H1 (cell line): ENCODE results near the gene ZCCHC17.

Source experiments
- CHD2 ChIP-seq: IDR thresholded peaks from 2 replicates; pipeline ENCODE4 v1.6.1; 2012; ENCODE audit warnings: low read length, improper control_type of control experiment
- CTCF ChIP-seq, 3 experiments: IDR thresholded peaks; 1 replicate in 2 of 3; 2 replicates in 1 of 3; pipeline versions ENCODE4 v1.5.1 to v1.6.1; 2011; ENCODE audit warnings: low read length in 3 of 3, mild to moderate bottlenecking in 3 of 3, inconsistent platforms in 2 of 3, low read depth in 1 of 3, moderate library complexity in 1 of 3; ENCODE audit not compliant: insufficient read depth in 1 of 3; ENCODE audit errors: control extremely low read depth in 1 of 3
- GABPA ChIP-seq: IDR thresholded peaks from 2 replicates; pipeline ENCODE4 v1.6.1; 2011; ENCODE audit warnings: mild to moderate bottlenecking, low read length, moderate library complexity, borderline replicate concordance; ENCODE audit not compliant: insufficient read depth
- MAFK ChIP-seq: IDR thresholded peaks from 2 replicates; pipeline ENCODE4 v1.6.1; 2012; ENCODE audit warnings: low read depth, mild to moderate bottlenecking, improper control_type of control experiment, low read length
- MAX ChIP-seq: IDR thresholded peaks from 2 replicates; pipeline ENCODE4 v1.6.1; 2012; ENCODE audit warnings: inconsistent platforms
- POLR2A ChIP-seq, 2 experiments: IDR thresholded peaks; 1 replicate in 1 of 2; 2 replicates in 1 of 2; pipeline ENCODE4 v1.6.1; 2011; ENCODE audit warnings: low read depth in 2 of 2, low read length in 2 of 2, mild to moderate bottlenecking in 2 of 2; ENCODE audit errors: control extremely low read depth in 1 of 2
- POLR2AphosphoS5 ChIP-seq: IDR thresholded peaks from 2 replicates; pipeline ENCODE4 v1.6.1; 2011; ENCODE audit warnings: low read depth, low read length
- TAF1 ChIP-seq: IDR thresholded peaks from 2 replicates; pipeline ENCODE4 v1.6.1; 2011; ENCODE audit warnings: mild to moderate bottlenecking, low read depth, low read length

GRCh38 chr1:31326461-31326860 is 29.6 kb downstream of the ZCCHC17 start:
- TF ChIP-seq CTCF (IDR thresholded peaks at IDR 0.05; ENCODE audit: control extremely low read depth in 1 of 3, insufficient read depth in 1 of 3, low read depth in 1 of 3, low read length in 3 of 3) (no peak), MAX (no peak), GABPA (no peak), POLR2AphosphoS5 (no peak), POLR2A (IDR thresholded peaks at IDR 0.05; ENCODE audit: control extremely low read depth in 1 of 2, low read depth in 2 of 2, low read length in 2 of 2) (no peak), TAF1 (no peak), CHD2 (no peak), MAFK (no peak)
